HCT116 (cell line): ENCODE measurements around the gene IL1B. TPM values are rescaled to one million over a fixed set of nuclear protein-coding genes. Genes with fewer than 3 reads are reported as not detected.

Experiments
- ATAC-seq: fragments of 200-7000 bp; cut with Tn5 transposase; 2 replicates; pipeline ENCODE4 v1.9.1; 2020; ENCODE audit warnings: mild to moderate bottlenecking, moderate library complexity
- BruUV-seq: library from RNA; stranded (reverse); fragments of 400-500 nt; replicated peaks from 2 replicates; lab custom pipeline; 2021; lab: Mats Ljungman, UMichigan
- CTCF ChIA-PET: fragments of 300-600 bp; sonication (Branson Sonifier 250); formaldehyde crosslinking; loops from one replicate; lab custom pipeline; 2021; ENCODE audit warnings: antibody characterized with exemption; lab: Charles Lee
- POLR2A ChIA-PET: fragments of 300-600, 350-600 bp; sonication (Branson Sonifier 250); formaldehyde crosslinking; loops from one replicate; lab custom pipeline; 2021; ENCODE audit warnings: antibody characterized with exemption; lab: Charles Lee
- RAD21 ChIA-PET, 2 experiments: fragments of 300-600 bp; sonication (Branson Sonifier 250); formaldehyde crosslinking; loops; one replicate each; lab custom pipeline; 2023; ENCODE audit warnings: low total read pairs in 2 of 2; ENCODE audit not compliant: uncharacterized antibody in 2 of 2, unreplicated experiment in 2 of 2, low non-redundant PET in 1 of 2; lab: Charles Lee
- DNase-seq: peaks from one replicate; pipeline ENCODE4 v3.0.0-alpha.2; 2010; ENCODE audit warnings: low read depth, low spot score
- H2AFZ ChIP-seq: fragments of 200-600 bp; shearing (Covaris generic), sonication (generic); 2 replicates; pipeline ENCODE4 v1.6.1; 2017; ENCODE audit warnings: low read depth, mixed run types, mixed read lengths, antibody characterized with exemption, low read length; ENCODE audit not compliant: poor library complexity, severe bottlenecking
- H3K27ac ChIP-seq: 2 replicates; pipeline ENCODE4 v1.5.1; 2012; ENCODE audit warnings: low read depth, low read length
- H3K27me3 ChIP-seq: fragments of 200-600 bp; sonication (generic); 2 replicates; pipeline ENCODE4 v1.6.1; 2016; ENCODE audit warnings: mixed run types, low read length, mixed read lengths; ENCODE audit not compliant: insufficient read depth
- H3K36me3 ChIP-seq, 2 experiments: fragments of 200-500 bp in 1 of 2; fragments of 200-600 bp in 1 of 2; sonication (Bioruptor generic) in 1 of 2; sonication (generic) in 1 of 2; 2 replicates each; pipeline versions ENCODE4 v1.5.1 to v1.6.1; 2014 to 2016; ENCODE audit warnings: low read length in 2 of 2, inconsistent platforms in 1 of 2, mixed read lengths in 1 of 2, mixed run types in 1 of 2; ENCODE audit not compliant: insufficient read depth in 2 of 2, control insufficient read depth in 1 of 2
- H3K4me1 ChIP-seq, 2 experiments: fragments of 200-600 bp in 1 of 2; sonication (generic) in 1 of 2; 2 replicates each; pipeline versions ENCODE4 v1.5.1 to v1.6.1; 2012 to 2017; ENCODE audit warnings: low read length in 2 of 2, inconsistent platforms in 1 of 2, mild to moderate bottlenecking in 1 of 2, mixed read lengths in 1 of 2, mixed run types in 1 of 2, moderate library complexity in 1 of 2; ENCODE audit not compliant: insufficient read depth in 2 of 2, control insufficient read depth in 1 of 2
- H3K4me2 ChIP-seq: fragments of 200-600 bp; sonication (generic); 2 replicates; pipeline ENCODE4 v1.6.1; 2017; ENCODE audit warnings: mixed run types, low read length, mixed read lengths
- H3K4me3 ChIP-seq, 2 experiments: fragments of 200-600 bp in 1 of 2; sonication (generic) in 1 of 2; replicated peaks in 1 of 2; 2 replicates each; pipeline ENCODE4 v1.5.1; 2011 to 2016; ENCODE audit warnings: low read length in 2 of 2, control low read depth in 1 of 2, low read depth in 1 of 2, mild to moderate bottlenecking in 1 of 2, mixed read lengths in 1 of 2, mixed run types in 1 of 2
- H3K79me2 ChIP-seq: fragments of 200-600 bp; sonication (generic); 2 replicates; pipeline ENCODE4 v1.6.1; 2017; ENCODE audit warnings: mild to moderate bottlenecking, mixed run types, low read length, moderate library complexity, mixed read lengths; ENCODE audit not compliant: insufficient read depth
- H3K9ac ChIP-seq: fragments of 200-600 bp; sonication (generic); 2 replicates; pipeline ENCODE4 v1.6.1; 2016; ENCODE audit warnings: low read length, mixed read lengths
- H3K9me2 ChIP-seq: fragments of 200-600 bp; sonication (generic), shearing (Covaris generic); 2 replicates; pipeline ENCODE4 v1.6.1; 2017; ENCODE audit warnings: mixed run types, mild to moderate bottlenecking, moderate library complexity; ENCODE audit not compliant: insufficient read depth
- H3K9me3 ChIP-seq, 2 experiments: fragments of 200-500 bp in 1 of 2; fragments of 200-600 bp in 1 of 2; sonication (Bioruptor generic) in 1 of 2; sonication (generic) in 1 of 2; 2 replicates each; pipeline ENCODE4 v1.6.1; 2014 to 2017; ENCODE audit warnings: low read length in 2 of 2, mixed read lengths in 2 of 2, inconsistent platforms in 1 of 2, low read depth in 1 of 2, mild to moderate bottlenecking in 1 of 2, mixed run types in 1 of 2, moderate library complexity in 1 of 2; ENCODE audit not compliant: control insufficient read depth in 1 of 2, insufficient read depth in 1 of 2
- H4K20me1 ChIP-seq: fragments of 200-600 bp; sonication (generic), shearing (Covaris generic); 2 replicates; pipeline ENCODE4 v1.6.1; 2017; ENCODE audit warnings: mixed run types, mild to moderate bottlenecking, moderate library complexity; ENCODE audit not compliant: insufficient read depth
- ATF3 ChIP-seq: IDR thresholded peaks from 2 replicates; pipeline ENCODE4 v1.6.1; 2012
- CEBPB ChIP-seq: IDR thresholded peaks from 2 replicates; pipeline ENCODE4 v1.6.1; 2012; ENCODE audit warnings: low read depth
- ELF1 ChIP-seq: IDR thresholded peaks from 2 replicates; pipeline ENCODE4 v1.6.1; 2012; ENCODE audit warnings: low read depth, borderline replicate concordance
- EZH2 ChIP-seq: fragments of 200-600 bp; sonication (generic); IDR thresholded peaks from 2 replicates; pipeline ENCODE4 v1.6.1; 2017; ENCODE audit warnings: antibody characterized with exemption, mixed run types
- RAD21 ChIP-seq: IDR thresholded peaks from 2 replicates; pipeline ENCODE4 v1.6.1; 2012; ENCODE audit warnings: low read depth, mild to moderate bottlenecking
- REST ChIP-seq: IDR thresholded peaks from 2 replicates; pipeline ENCODE4 v1.6.1; 2012; ENCODE audit warnings: low read depth
- SRF ChIP-seq: IDR thresholded peaks from 2 replicates; pipeline ENCODE4 v1.6.1; 2012; ENCODE audit warnings: low read depth
- intact Hi-C: fragments of 100-400 bp; cut with micrococcal nuclease; formaldehyde crosslinking; loops from 2 replicates; pipeline ENCODE4 v1.10.0; 2022
- total RNA-seq: library from RNA; stranded (reverse); gene quantifications from one replicate; pipeline ENCODE4 v1.2.1, GENCODE V29; 2021; ENCODE audit not compliant: unreplicated experiment
- TF ChIP-seq, protein P1 (sequence below), 3 experiments: fragments of 200-600 bp in 1 of 3; sonication (generic) in 1 of 3; IDR thresholded peaks in 2 of 3; conservative IDR thresholded peaks in 1 of 3; 2 replicates each; pipeline ENCODE4 v1.5.1; 2012 to 2017; ENCODE audit warnings: low read depth in 2 of 3, low read length in 2 of 3, antibody characterized with exemption in 1 of 3, borderline replicate concordance in 1 of 3, control low read depth in 1 of 3, mild to moderate bottlenecking in 1 of 3, mixed read lengths in 1 of 3, mixed run types in 1 of 3, moderate library complexity in 1 of 3; ENCODE audit not compliant: insufficient read depth in 1 of 3
- TF ChIP-seq, protein P2 (sequence below): IDR thresholded peaks from 2 replicates; pipeline ENCODE4 v1.6.1; 2012

IL1B gene
- total RNA-seq, 1 experiment from 2014 or later = not detected

- RAD21 ChIA-PET = no interaction called here
- no peaks in the 10 kb centered on the region for H3K36me3 ChIP-seq
- H3K9me3 ChIP-seq = no peaks in the 10 kb centered on the region
- H3K4me1 ChIP-seq = peaks cover 0 to 10% of the 10 kb centered on the region in 2 experiments; a peak in 2 of 4 replicates
- H3K27me3 ChIP-seq = no peaks in the 10 kb centered on the region
- no peak overlapping the region for H3K27ac ChIP-seq
- intact Hi-C loops = no loop called here
- no TSS peak for BruUV-seq
- H3K9me2 ChIP-seq = no peaks in the 10 kb centered on the region
- no peak overlapping the region for H2AFZ ChIP-seq
- CTCF ChIA-PET = interaction anchor here (1.3 kb wide), 1 partner anchor 154 kb away, joined by 3 read pairs; no protein-coding TSS in a partner anchor
- no peak overlapping the region for H3K4me3 ChIP-seq
- no peak overlapping the region for H3K9ac ChIP-seq
- H3K79me2 ChIP-seq = no peaks in the 10 kb centered on the region
- no peak for ATAC-seq
- H3K4me2 ChIP-seq = no peak overlapping the region
- H4K20me1 ChIP-seq = no peaks in the 10 kb centered on the region
- TF ChIP-seq, protein P1, sequence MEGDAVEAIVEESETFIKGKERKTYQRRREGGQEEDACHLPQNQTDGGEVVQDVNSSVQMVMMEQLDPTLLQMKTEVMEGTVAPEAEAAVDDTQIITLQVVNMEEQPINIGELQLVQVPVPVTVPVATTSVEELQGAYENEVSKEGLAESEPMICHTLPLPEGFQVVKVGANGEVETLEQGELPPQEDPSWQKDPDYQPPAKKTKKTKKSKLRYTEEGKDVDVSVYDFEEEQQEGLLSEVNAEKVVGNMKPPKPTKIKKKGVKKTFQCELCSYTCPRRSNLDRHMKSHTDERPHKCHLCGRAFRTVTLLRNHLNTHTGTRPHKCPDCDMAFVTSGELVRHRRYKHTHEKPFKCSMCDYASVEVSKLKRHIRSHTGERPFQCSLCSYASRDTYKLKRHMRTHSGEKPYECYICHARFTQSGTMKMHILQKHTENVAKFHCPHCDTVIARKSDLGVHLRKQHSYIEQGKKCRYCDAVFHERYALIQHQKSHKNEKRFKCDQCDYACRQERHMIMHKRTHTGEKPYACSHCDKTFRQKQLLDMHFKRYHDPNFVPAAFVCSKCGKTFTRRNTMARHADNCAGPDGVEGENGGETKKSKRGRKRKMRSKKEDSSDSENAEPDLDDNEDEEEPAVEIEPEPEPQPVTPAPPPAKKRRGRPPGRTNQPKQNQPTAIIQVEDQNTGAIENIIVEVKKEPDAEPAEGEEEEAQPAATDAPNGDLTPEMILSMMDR (IDR thresholded peaks at IDR 0.05 in 2 of 3, conservative IDR thresholded peaks at IDR 0.05 in 1 of 3; ENCODE audit: borderline replicate concordance in 1 of 3, insufficient read depth in 1 of 3, low read depth in 2 of 3, low read length in 2 of 3) = no peak
- TF ChIP-seq ELF1 (no peak), SRF (no peak), ATF3 (no peak), REST (no peak), RAD21 (no peak), EZH2 (no peak), CEBPB (no peak)
- TF ChIP-seq, protein P2, sequence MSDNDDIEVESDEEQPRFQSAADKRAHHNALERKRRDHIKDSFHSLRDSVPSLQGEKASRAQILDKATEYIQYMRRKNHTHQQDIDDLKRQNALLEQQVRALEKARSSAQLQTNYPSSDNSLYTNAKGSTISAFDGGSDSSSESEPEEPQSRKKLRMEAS = no peak
- DNase-seq = no peak
- POLR2A ChIA-PET = no interaction called here
These were observed 49.3 kb downstream of the IL1B start for GRCh38 chr2:112787294-112787693.
